Mucosa of stomach (tissue), 1 donor: ENCODE data around the gene TRAT1.
"Not testable (repeated sequence)": the region's sequence is repeated elsewhere in the genome, so short reads cannot be mapped to it uniquely, and the experiment has no call there.

ENCODE experiments used
- H3K27me3 ChIP-seq: one replicate; pipeline ENCODE4 v1.7.0; 2013; ENCODE audit warnings: mild to moderate bottlenecking, low read length; ENCODE audit not compliant: control insufficient read depth, insufficient read depth
- H3K36me3 ChIP-seq: one replicate; pipeline ENCODE4 v1.7.0; 2013; ENCODE audit warnings: low read length; ENCODE audit not compliant: control insufficient read depth, insufficient read depth
- H3K4me1 ChIP-seq: one replicate; pipeline ENCODE4 v1.7.0; 2013; ENCODE audit warnings: mild to moderate bottlenecking, low read length; ENCODE audit not compliant: control insufficient read depth, insufficient read depth
- H3K4me3 ChIP-seq: one replicate; pipeline ENCODE4 v1.7.0; 2013; ENCODE audit warnings: low read length
- H3K9ac ChIP-seq: one replicate; pipeline ENCODE4 v1.7.0; 2013; ENCODE audit warnings: mild to moderate bottlenecking, low read length, moderate library complexity
- H3K9me3 ChIP-seq: one replicate; pipeline ENCODE4 v1.7.0; 2013; ENCODE audit warnings: mild to moderate bottlenecking, low read length, moderate library complexity; ENCODE audit not compliant: control insufficient read depth
- donor health status: Pancreatic carcinoma.

The TRAT1 gene, protein sequence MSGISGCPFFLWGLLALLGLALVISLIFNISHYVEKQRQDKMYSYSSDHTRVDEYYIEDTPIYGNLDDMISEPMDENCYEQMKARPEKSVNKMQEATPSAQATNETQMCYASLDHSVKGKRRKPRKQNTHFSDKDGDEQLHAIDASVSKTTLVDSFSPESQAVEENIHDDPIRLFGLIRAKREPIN

DNA sequence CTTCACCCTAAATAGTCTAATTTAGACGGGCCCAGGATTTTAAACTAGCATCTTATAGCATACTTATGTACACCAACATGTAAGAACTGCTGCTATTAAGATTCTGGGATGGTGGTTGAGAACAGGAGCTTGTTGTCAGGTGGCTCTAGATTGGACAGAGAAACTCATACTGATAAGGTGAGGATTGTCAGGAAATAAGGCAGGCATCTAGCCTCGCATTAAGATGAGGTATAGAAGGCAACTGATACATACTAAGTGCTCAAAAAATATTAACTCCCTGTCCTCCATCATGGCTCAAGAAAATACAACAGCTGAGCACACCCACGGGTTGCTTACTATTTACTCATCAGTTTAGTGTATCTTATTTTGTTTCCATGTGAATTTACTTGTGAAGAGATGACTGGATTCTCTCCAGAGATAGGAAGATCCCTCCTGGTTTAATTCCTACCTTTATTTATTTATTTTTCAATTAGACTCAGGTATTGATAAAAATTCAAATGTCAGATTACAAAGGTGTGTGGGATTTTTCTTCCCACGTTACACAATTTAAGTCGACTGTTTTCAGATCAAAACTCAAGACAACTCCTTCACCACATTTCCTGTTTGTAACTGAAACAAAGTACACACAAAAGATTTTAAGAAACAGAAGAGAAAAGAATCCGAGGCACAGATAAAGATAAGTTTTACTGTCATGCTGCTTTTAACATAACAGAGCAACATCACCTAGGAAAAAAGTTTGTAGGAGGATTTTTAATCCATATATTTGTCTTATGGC lies at the start of gene TRAT1:
Gene TRAT1, plus strand, starts transcription at position 664 of the 775 bp plus-strand sequence. CDS start 142 bp downstream, outside the sequence.
- H3K9me3 ChIP-seq: no peaks in the 10 kb centered on the region
- H3K4me3 ChIP-seq: no peak within 1 kb of the TSS
- H3K9ac ChIP-seq: no peak within 1 kb of the TSS
- no peaks in the 10 kb centered on the region for H3K36me3 ChIP-seq
- no peaks in the 10 kb centered on the region for H3K4me1 ChIP-seq
- no peaks in the 10 kb centered on the region for H3K27me3 ChIP-seq

DNA sequence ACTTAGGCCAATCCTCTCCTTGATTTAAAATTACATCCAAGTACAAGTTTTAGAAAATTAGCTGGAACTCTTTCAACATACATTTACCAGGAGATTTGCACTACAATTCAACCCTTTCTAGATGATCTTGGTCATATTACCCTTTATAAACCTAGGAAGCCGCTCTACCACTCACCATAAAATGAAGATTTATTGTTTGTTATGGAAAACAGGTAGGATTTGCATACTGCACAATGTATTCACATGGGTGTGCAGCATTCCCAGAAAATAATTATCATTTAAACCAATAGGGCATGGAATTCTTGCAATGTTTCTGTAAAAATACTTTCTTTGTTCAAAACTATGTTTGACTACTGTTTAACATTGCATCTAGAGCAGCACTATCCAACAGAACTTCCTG lies 46.9 kb upstream of the TRAT1 start:
- H3K4me1 ChIP-seq: no peaks in the 10 kb centered on the region
- H3K9me3 ChIP-seq: no peaks in the 10 kb centered on the region
- no peaks in the 10 kb centered on the region for H3K27me3 ChIP-seq
- H3K36me3 ChIP-seq: no peaks in the 10 kb centered on the region
- no peak overlapping the region for H3K4me3 ChIP-seq
- no peak overlapping the region for H3K9ac ChIP-seq

DNA sequence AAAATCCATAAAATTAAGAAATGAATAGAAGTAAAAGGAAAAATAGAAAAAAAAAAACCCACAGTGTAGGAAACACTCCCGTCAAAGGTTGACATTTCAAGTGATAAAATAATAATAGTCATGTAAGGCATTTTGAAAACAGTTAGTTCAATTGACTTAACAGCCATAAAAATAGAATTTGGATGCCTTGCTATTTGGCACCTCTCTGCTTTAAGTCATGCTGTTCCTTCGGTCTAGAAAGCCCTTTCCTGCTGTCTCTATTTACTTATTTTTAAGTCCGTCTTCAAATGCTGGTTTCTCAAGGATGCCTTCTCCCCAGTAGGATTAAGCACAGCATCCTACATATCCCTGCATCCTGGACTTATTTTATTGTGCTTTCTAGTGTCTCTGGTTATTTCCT lies 43.1 kb upstream of the TRAT1 start:
- no peaks in the 10 kb centered on the region for H3K36me3 ChIP-seq
- no peaks in the 10 kb centered on the region for H3K9me3 ChIP-seq
- no peak overlapping the region for H3K9ac ChIP-seq
- no peak overlapping the region for H3K4me3 ChIP-seq
- H3K4me1 ChIP-seq: no peaks in the 10 kb centered on the region
- H3K27me3 ChIP-seq: no peaks in the 10 kb centered on the region

DNA sequence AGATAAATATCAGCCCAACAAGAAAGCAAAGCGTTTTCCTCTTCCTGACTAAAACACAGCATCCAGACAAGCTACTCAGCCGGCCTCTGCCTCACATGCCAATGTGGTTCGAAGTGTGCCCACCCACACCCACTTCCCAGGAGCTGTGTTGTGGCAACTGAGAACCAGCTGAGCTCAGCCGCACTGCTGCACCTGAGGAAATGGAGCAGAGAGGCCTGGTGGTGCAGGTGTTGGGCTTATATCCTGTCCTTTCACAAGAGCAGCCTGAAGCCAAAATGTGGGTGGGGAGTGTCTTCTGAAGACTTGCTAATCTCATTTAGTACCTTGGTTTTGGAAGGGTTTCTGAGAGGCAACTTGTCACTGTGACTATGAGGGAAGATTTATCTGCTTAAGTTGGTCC lies 42.4 kb upstream of the TRAT1 start:
- H3K4me3 ChIP-seq: no peak overlapping the region
- no peaks in the 10 kb centered on the region for H3K9me3 ChIP-seq
- H3K4me1 ChIP-seq: no peaks in the 10 kb centered on the region
- H3K27me3 ChIP-seq: no peaks in the 10 kb centered on the region
- no peak overlapping the region for H3K9ac ChIP-seq
- H3K36me3 ChIP-seq: no peaks in the 10 kb centered on the region

DNA sequence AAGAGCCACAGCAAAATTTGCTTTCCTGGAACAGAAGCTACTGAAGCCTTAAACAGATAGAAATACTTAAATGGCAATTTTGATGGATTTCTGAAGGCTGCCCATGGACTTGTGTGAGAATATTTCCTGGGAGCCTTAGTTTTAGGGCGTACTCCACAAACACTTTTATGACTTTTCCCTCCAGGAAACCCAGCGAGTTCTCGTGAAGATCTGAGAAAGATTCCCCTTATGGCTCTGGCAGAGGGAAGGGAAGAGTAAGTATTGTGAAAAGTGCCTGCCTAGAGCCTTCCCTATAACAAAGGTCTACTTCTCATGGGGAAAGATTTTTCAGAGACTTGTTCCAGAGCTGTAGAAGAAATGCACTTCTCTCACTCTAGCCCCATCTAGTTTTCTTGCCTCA lies 31.1 kb upstream of the TRAT1 start:
- Histone ChIP-seq H3K9ac (no peak overlapping the region), H3K9me3 (no peaks in the 10 kb centered on the region), H3K4me1 (no peaks in the 10 kb centered on the region), H3K36me3 (no peaks in the 10 kb centered on the region), H3K27me3 (no peaks in the 10 kb centered on the region), H3K4me3 (no peak overlapping the region)

DNA sequence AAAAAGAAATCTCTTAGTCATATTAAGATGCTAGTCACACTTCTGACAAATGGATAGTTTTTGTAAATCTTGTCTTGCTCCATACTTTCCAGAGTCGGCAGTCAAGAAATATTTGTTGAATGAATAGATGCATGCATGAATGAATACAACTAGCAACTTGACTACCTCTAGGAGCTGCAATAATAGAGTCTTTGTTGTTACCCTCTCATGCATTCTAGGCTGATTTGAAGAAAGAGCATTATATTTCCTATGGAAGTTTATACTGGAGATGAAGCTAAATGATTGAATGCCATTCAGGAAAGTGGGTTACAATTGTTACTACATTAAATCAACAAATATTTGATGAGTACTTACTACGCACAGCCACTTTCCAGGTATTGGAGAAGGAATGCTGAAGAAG lies 18.1 kb upstream of the TRAT1 start:
- Histone ChIP-seq H3K4me3 (no peak overlapping the region), H3K4me1 (no peaks in the 10 kb centered on the region), H3K27me3 (no peaks in the 10 kb centered on the region), H3K9me3 (no peaks in the 10 kb centered on the region), H3K9ac (no peak overlapping the region), H3K36me3 (no peaks in the 10 kb centered on the region)

DNA sequence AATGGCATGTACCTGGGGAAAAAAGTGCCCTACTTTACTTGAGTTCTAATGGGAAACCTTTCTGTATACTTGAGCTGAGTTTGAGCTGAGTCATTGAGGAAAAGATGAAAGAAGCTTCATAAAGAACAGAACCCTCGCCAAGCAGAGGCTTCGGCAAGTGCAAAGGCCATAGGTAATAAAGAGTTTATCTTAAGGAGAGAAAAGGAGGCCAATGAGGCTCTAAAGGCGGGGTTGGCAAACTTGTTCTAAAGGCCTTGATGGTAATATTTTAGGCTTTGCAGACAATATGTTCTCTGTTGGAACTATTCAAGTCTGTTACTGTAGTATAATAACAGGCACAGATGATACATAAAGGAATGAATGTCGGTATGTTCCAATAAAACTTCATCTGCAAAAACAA lies 17.6 kb upstream of the TRAT1 start:
- no peak overlapping the region for H3K4me3 ChIP-seq
- no peaks in the 10 kb centered on the region for H3K27me3 ChIP-seq
- H3K36me3 ChIP-seq: no peaks in the 10 kb centered on the region
- H3K4me1 ChIP-seq: no peaks in the 10 kb centered on the region
- H3K9me3 ChIP-seq: no peaks in the 10 kb centered on the region
- H3K9ac ChIP-seq: no peak overlapping the region

DNA sequence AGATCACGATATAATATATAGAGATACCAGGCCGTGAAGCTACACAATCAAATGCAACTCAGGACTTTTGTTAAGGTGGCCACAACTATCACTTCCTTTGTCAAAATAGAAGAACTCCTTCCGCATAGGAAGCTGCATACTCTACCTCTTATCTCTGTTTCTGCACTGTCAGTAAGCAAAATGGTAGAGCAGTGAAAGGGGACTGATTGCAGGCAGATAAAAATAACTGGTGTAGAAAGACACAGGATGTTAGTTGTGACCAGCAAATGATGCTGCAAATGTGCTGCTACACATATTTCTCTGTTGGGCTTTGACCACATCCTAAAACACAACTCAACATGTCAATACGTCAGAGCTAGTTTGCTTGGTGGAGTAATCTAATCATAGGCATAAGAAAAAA lies 16.3 kb upstream of the TRAT1 start:
- Histone ChIP-seq H3K9ac (no peak overlapping the region), H3K27me3 (no peaks in the 10 kb centered on the region), H3K36me3 (no peaks in the 10 kb centered on the region), H3K4me1 (no peaks in the 10 kb centered on the region), H3K9me3 (no peaks in the 10 kb centered on the region), H3K4me3 (no peak overlapping the region)

DNA sequence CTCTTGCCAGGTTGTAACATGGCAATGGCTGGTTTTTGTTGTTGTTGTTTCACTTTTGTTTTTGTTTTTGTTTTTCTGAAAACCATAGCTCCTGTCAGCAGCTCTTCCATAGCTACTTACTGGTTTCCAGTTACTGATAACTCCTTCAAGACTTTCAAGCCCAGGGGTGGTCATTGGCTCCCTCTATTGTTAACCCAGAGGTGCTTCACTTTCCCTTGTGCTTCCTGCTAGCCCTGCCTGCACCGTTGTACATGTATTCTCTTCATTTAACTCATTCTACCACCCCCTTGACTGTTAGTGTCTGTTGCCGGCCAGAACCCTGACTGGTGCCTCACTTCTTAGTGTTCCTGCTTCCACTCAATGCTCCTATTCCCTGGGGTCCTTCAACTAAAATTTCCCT lies 4.2 kb upstream of the TRAT1 start:
- Histone ChIP-seq H3K27me3 (no peaks in the 10 kb centered on the region), H3K4me3 (no peak overlapping the region), H3K4me1 (no peaks in the 10 kb centered on the region), H3K36me3 (no peaks in the 10 kb centered on the region), H3K9ac (no peak overlapping the region), H3K9me3 (no peaks in the 10 kb centered on the region)

DNA sequence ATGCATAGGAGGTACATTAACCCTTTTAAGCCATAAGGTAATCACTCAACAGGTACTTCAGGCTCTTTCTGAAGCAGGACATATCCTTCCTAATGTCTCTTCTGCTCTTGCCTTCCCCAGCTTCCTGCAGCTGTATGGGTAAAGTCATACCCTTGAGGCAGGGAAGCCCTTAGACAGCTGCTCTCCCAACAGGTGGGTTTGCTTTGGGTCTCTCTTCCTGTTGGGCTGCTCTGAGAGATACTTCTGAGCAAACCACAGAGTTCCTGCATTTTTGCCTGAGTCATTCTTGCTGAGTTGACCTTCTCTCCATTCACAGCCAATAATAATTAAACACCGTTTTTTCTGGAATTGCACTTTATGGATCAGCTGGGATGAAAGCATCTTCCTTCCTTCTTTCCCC lies 2.0 kb upstream of the TRAT1 start:
- H3K9me3 ChIP-seq: no peaks in the 10 kb centered on the region
- H3K27me3 ChIP-seq: no peaks in the 10 kb centered on the region
- H3K4me3 ChIP-seq: no peak overlapping the region
- no peaks in the 10 kb centered on the region for H3K36me3 ChIP-seq
- H3K4me1 ChIP-seq: no peaks in the 10 kb centered on the region
- H3K9ac ChIP-seq: no peak overlapping the region

DNA sequence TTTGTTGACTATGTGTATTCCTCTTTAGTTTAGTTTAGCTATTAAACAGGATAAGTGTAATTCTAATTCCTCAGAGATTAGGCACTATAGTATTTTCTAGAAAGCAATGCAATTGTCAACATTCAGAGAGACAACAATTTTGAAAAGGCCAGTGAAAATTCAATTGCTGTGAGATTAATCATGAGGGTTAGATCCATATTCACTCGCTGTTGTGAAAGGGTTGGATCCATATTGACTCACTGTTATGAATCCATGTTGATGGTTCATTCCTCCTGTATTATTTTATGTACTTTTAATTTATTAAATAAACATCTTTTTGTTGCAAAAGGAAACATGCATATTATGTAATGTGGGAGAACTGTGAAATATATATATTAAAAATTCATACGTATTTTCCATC lies 641 bp downstream of the TRAT1 start:
- H3K4me1 ChIP-seq: no peaks in the 10 kb centered on the region
- no peaks in the 10 kb centered on the region for H3K36me3 ChIP-seq
- no peaks in the 10 kb centered on the region for H3K27me3 ChIP-seq
- no peaks in the 10 kb centered on the region for H3K9me3 ChIP-seq
- no peak overlapping the region for H3K9ac ChIP-seq
- H3K4me3 ChIP-seq: no peak overlapping the region

DNA sequence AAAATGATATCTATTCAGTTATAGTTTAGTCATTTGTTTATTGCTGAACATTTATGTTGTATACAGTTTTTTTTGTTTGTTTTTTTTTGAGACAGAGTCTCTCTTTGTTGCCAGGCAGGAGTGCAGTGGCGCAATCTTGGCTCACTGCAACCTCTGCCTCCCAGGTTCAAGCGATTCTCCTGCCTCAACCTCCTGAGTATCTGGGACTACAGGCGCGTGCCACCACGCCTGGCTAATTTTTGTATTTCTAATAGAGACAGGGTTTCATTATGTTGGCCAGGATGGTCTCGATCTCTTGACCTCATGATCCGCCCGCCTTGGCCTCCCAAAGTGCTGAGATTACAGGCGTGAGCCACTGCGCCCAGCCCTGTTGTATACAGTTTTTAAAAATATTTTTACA lies 1.2 kb downstream of the TRAT1 start:
- H3K4me3 ChIP-seq, H3K27me3 ChIP-seq, H3K36me3 ChIP-seq, H3K4me1 ChIP-seq, H3K9me3 ChIP-seq, H3K9ac ChIP-seq: not testable (repeated sequence)
